GM12872 (cell line): ENCODE data around the gene NLRX1.

Source experiments
- TF ChIP-seq, protein P1 (sequence below): IDR thresholded peaks from 3 replicates; pipeline ENCODE4 v1.5.1; 2011; ENCODE audit warnings: low read depth, mild to moderate bottlenecking, low read length, moderate library complexity; ENCODE audit not compliant: insufficient read depth

Gene NLRX1

DNA sequence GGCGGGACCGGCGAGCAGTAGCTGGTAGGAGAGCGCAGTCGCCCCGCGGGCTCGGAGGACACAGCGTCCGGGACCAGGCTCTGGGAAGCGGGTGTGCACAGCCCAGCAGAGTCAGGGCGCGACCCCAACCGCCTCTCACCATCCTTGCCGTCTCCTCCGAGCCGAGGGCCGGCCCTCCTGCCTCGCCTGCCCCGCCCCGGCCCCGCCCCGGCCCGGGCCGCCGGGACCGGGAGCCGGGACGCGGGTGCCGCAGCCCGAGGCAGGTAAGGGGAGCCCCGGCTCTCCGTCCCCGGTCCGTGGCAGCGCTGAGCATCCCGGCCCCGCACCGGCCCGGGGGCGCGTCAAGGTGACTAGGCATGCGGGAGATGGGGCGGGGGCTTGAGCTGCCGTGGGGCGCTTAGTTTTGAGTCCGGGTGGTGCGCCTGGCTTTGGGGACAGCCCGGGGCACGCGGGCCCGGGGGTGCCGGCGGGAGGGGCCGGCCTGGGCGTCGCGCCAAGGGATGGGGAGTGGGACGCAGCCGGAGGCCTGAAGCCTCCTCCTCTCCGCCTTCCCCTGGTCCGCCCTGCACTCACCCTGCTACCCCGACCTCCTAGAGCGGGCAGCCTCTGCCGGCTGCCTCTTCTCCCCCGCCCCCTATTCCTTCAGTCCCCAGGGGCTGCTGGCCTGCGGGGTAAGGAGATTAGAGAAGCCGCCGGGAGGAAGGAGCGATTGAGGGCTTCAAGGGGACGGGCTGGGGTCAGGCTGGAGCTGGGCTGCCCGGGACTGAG, 19.3 kb upstream of the NLRX1 start, which contains the start of gene ABCG4:
TSS of gene ABCG4 (plus strand) at position 35 of the 768 bp plus-strand sequence. CDS start 914 bp downstream, outside the sequence.
- TF ChIP-seq, protein P1, sequence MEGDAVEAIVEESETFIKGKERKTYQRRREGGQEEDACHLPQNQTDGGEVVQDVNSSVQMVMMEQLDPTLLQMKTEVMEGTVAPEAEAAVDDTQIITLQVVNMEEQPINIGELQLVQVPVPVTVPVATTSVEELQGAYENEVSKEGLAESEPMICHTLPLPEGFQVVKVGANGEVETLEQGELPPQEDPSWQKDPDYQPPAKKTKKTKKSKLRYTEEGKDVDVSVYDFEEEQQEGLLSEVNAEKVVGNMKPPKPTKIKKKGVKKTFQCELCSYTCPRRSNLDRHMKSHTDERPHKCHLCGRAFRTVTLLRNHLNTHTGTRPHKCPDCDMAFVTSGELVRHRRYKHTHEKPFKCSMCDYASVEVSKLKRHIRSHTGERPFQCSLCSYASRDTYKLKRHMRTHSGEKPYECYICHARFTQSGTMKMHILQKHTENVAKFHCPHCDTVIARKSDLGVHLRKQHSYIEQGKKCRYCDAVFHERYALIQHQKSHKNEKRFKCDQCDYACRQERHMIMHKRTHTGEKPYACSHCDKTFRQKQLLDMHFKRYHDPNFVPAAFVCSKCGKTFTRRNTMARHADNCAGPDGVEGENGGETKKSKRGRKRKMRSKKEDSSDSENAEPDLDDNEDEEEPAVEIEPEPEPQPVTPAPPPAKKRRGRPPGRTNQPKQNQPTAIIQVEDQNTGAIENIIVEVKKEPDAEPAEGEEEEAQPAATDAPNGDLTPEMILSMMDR, result no peak

DNA sequence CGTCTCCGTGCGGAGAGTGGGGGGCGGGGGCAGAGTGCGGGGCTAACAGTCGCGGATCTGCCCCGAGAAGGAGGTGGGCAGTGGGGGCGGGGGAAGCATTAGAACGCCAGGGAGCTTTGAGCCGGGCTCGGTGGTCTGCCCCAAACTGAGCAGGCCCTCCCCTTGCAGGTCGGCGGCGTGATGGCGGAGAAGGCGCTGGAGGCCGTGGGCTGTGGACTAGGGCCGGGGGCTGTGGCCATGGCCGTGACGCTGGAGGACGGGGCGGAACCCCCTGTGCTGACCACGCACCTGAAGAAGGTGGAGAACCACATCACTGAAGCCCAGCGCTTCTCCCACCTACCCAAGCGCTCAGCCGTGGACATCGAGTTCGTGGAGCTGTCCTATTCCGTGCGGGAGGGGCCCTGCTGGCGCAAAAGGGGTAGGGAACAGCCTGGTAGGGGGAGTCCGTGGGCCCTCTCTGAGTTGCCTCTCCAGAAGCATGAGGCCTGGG, 18.7 kb upstream of the NLRX1 start:
- TF ChIP-seq, protein P1, result no peak

DNA sequence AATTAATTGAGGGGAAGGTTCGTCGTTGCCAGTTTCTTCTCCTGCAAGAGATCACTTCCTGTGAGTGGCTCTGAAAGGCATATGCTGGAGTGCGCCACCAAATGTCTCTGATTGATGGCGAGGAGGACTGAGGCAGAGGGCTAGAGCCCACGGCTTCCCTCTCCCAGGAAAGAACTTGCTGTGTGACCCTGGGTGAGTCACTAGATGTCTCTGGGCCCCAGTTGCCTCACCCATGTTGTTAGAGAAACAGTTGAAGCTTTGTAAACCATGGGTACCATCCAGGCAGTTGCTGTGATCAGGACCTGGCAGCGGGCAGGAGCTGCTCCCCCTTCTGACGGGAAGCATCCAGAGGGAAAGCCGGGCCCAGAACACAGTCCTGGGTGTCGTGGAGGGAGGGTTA, 16.5 kb upstream of the NLRX1 start:
- TF ChIP-seq, protein P1, result no peak

DNA sequence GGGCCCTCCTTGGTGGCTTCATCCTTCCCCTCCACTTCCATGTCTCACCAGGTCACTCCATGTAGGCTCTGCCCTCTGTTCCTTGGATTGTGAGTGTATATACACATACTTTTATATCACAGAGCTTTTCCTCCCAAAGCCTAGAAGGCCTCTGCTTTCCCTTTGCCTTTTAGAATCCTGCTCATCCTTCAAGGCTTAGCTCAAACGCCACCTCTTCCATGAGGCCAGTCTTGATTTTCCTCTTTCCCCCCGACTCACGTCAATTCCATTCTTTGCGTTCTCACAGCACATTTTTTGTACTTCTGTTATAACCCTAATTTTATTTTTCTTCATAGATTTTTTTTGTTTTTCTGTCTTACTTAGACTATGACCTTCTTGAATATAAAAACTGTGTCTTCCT, 15.9 kb upstream of the NLRX1 start:
- TF ChIP-seq, protein P1, result no peak

DNA sequence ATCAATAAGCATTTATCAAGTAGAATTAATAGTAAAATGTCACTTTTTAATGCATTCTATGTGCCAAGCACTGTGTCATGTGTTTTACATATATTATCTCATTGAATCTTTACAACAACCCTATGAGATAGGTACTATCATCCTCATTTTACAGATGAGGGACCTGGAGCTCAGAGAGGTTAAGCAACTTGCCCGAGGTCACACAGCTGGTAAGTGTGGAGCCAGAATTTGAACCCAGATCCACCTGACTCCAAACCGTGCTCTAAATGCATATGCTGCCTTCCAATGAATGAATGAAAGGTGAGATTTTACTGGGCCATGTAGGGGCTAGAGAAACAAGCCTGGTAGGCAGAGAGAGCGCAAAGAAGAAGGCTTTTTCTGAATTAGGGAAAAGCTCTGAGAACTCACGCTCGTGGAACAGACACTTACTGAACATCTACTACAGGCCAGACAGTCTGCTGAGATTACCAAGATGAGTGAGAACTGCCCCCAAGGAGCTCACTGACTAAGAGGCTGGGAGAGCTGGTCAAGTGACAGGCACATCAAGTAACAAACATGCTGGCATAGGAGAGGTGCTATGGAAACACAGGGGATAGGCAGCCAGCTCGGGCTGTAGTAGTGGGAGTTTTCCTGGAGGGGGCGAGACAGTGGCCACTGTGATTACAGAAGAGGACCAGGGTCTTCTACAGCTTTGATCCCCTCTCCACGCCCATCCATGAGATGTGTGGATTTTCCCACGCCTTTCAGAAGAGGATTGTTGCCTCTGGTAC, 15.3 kb upstream of the NLRX1 start:
- TF ChIP-seq, protein P1, result peak; percentile 5; the same call in 1 of the 3 replicates

DNA sequence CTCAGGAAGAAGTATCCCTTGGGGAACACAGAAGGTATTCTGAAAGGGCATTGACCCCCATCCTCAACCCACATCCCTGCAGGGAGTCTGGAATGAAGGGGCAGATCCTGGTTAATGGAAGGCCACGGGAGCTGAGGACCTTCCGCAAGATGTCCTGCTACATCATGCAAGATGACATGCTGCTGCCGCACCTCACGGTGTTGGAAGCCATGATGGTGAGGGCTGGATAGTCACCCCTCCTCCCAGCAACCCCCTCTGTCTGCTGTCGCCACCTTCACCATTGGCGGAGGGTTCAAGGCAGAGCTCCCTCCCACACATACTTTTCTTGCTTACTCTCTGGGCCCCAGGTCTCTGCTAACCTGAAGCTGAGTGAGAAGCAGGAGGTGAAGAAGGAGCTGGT, 14.3 kb upstream of the NLRX1 start:
- TF ChIP-seq, protein P1, result no peak

DNA sequence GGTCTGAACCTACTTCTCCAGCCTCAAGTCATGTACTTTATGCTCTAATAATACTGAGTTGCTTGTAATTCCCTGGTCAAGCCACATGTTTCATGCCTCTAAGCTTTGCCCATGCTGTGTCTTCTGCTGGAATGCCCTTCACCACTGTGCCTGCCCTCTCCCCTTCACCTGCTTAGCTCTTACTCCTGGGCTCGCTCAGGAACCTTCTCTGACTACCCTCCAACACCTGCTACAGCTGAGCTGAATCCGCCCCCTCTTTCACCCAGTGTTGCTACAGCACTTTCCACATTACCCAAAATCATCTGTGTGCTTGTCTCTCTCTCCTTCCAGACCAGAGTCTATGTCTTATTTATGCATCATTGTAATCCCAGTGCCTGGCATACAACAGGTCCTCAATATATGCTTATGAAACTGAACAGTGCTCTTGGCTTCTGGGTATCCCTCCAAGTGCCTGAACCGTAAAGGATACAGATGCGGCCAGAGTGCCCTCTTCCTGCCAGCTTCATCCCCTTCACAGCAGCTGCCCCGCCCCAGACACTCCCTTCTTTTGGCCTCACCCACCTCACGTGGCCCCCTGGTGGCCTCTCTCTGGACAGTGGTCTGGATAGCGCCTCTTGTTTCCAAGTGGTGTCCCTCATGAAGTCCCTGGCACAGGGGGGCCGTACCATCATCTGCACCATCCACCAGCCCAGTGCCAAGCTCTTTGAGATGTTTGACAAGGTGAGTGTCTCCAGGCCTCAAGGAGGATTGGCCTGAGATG, 12.6 kb upstream of the NLRX1 start:
- TF ChIP-seq, protein P1, result peak; percentile 39; the same call in 2 of the 3 replicates
